GM19438 (cell line): ENCODE results near the gene TNFSF15.

Source experiments
- ATAC-seq: cut with Tn5 transposase; IDR thresholded peaks from one replicate; pipeline ENCODE4 v1.9.1; 2021; ENCODE audit warnings: low read depth; ENCODE audit not compliant: unreplicated experiment

The TNFSF15 gene

DNA sequence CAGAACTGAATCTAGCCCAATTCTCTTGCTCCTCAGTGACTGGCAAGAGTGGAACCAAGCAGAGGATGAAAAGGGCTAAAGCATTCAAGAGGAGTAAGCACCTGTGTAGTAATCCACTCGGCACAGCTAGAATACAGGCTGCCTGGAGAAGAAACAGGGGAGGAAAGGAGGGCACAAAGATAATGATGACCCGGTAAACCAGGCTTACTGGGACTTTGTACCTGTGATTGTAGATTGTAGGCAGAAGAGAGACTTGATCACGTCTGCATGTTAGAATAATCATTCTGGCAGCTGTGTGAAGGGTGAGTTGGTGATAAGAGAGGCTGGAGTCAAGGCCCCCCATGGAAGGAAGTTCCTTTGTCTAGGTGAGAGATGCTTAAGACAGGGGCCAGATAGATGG is 20.6 kb upstream of the TNFSF15 start:
- no peak for ATAC-seq

DNA sequence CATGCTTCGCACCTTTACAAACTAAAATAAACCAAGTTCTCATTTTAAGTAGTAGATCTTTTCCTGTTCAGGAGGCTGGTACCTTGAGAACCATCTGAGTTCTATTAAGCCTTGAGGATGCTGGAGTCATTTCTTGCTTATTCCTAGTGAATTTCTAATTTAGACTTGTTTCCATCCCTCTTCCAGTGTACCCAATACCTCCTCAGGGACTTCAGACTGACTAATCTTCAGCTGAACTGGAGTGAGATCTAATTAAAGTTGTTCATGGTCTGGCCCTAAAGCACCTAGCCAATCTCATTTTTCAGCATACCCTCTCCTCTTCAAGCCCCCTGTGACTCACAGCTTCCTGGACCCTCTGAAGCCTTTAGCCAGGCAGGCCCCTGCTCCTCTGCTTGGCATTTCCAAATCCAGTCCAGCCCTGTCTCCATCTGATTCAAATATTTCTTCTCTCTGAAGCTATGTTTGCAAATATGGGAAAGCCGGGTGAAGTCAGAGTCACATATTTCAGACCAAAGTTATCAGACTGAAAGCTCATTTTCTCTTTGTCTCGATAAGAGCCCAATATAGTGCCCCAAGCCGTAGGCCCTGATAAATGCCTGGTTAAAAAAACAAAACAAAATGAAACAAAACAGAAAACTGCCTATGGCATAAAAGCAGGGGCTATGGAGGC is 19.4 kb upstream of the TNFSF15 start:
- no peak for ATAC-seq

DNA sequence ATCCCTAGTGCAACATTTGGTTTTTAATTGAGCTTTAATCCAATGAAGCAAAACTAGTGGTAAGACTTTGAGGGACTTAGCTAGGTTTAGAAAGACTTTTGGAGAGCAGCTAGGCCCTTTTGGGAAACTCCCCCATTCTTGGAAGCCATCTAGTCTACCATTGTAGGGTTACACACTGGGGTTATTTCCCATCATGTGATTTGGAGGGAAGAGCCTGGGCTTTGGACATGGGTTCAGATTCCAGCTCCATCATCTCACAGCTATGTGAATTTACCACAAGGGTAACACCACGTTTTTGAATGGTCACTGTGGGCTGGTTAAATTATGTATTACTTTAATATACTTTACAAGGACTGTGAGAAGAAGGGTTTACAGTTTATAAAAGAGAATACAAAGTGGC is 18.3 kb upstream of the TNFSF15 start:
- no peak for ATAC-seq

GRCh38 chr9:114823441-114823840 is 17.6 kb upstream of the TNFSF15 start:
- ATAC-seq = no peak

DNA sequence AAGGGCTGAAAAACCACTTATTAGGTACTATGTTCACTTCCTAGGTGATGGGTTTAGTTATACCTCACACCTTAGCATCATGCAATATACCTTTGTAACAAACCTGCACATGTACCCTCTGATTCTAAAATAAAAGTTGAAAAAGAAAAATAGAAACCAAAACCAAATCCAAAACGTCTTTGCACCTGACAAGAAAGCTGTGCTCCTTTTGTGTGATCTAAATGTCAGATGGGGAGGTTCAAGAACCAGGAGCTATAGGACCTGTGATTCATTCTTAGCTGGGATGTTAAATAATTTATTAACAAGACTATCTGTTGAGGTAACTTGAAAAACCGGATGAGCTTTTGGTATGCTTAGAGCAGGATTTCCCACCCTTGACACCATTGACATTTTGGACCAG is 16.9 kb upstream of the TNFSF15 start:
- no peak for ATAC-seq

DNA sequence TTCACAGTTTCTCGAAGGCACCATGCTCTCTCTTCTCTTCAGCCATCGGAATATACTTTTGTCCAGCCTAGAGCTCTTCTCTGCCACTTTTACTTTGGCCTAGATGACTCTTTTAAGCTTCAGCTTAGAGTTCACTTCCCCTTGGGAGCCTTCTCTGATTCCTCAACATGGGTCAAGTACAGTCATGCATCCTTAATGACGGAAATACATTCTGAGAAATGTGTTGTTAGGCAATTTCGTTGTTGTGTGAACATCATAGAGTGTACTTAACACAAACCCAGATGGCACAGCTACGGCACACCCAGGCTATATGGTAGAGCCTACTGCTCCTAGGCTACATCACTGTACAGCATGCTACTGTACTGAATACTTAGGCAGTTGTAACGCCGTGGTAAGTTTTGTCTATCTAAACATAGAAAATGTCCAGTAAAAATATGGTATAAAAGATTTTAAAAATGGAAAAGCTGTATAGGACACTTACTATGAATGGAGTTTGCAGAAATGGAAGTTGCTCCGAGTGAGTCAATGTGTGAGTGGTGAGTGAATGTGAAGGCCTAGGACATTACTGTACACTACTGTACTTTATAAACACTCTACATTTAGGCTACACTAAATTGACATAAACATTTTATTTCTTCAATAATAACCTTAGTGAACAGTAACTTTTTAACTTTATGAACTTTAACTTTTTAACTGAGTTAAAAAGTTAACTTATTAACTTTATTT is 15.1 kb upstream of the TNFSF15 start:
- ATAC-seq = no peak

DNA sequence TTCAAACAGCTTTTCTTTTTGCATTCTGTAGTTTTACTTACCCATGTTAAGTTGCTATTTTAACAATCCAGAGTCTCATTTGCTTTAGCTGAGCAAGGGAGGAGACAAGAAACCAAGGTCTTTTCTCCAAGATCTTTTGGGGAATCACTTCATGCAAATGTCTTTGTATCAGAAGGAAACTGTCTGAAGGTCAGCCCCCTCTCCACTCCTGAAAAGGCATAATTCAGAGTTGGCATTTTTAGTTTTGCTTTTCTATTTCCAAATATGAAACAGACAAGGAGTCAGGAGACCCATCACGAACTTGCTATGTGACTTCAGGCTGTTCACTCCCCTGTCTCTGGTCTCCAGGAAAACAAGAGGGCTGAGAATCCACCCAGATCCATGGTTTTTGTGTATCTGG is 12.3 kb upstream of the TNFSF15 start:
- ATAC-seq = no peak

GRCh38 chr9:114813717-114814418 is 8.0 kb upstream of the TNFSF15 start:
- ATAC-seq = no peak

DNA sequence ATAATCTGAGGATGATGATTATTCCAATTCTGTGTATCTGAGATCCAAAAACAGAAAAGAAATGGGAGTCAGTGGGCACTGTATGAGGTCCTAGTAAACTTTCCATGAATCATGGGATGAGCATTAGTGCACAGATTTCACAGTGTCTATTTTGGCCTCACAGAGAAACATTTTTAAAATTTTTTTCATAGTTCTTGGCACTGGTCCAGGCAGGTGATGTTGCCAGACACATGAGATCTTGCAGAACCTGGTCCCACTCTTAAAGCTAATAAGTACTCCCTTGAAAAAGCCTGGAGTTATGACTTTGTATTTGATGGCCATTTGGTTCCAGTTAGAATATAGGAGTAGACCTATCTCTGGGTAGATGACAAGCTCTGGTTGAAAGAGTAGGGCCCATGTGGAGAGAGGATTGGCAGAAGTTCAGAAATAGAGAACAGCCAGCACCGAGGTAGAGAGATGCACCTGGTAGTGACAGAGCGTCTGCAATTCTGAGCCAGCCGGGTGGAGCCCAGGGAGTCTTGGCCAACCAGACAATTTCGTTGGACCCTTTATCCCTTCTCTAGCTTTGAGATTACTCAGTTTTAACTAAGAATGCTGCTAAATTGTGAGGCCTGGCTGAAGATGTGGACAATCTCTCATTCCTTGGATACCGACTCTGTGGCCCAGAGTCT is 6.3 kb upstream of the TNFSF15 start:
- ATAC-seq = no peak

DNA sequence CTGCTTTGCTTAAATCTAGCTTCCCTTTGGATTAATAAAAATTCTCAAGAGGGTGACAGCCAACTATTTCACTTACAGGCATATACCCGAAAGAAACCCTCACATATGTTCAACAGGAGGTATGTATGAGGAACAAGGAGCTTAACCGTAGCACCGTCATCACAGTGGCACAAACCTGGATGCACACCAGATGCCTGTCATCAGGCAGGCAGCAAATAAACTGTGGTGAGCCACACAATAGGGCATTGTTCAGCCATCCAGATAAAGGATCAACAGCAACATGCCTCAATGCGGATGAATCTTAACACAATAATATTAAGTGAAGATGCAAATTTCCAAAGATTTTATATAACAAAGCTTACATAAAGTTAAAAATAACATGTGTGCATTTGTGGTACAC is 5.5 kb upstream of the TNFSF15 start:
- no peak for ATAC-seq

DNA sequence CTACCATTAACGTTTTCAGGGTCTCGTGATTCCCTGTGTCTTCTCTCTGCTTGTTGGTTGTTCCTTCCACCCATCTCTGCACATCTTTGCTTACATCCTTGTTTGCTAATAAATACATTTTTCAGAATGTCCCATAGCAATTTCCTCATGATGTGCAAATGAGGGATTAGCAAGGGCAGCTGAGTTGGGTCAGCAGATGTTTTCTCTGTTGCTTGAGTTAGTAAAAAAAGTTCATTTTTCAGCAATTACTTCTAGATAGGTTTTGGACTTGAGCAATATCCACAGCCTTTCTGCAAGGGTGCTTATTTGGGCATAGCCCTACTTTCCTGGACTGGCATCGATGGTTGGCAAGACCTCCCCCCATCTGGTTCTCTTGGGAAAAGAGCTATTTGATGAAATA is 4.8 kb upstream of the TNFSF15 start:
- no peak for ATAC-seq

DNA sequence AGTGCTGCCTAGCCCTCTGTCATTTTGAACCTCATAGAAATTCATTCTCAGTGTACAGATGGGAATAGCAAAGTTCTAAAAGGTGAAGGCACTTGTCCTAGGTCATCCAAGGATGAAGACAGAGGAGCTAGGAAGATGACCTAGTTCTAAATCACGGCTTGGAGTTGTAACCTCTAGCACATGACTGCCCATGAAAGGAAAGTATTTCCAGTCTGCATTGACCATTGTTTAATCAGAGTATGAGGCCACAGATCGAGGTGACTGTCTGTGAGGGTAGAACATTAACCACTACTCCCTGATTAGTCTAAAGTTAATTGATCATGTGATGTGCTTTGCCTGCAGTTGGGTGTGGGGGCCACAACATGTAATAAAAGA is 674 bp upstream of the TNFSF15 start:
- peak; percentile 49 for ATAC-seq

GRCh38 chr9:114804505-114804904 is 1.3 kb downstream of the TNFSF15 start:
- no peak for ATAC-seq

GRCh38 chr9:114803479-114804265 is 2.2 kb downstream of the TNFSF15 start:
- no peak for ATAC-seq

GRCh38 chr9:114799925-114800324 is 5.9 kb downstream of the TNFSF15 start:
- no peak for ATAC-seq

DNA sequence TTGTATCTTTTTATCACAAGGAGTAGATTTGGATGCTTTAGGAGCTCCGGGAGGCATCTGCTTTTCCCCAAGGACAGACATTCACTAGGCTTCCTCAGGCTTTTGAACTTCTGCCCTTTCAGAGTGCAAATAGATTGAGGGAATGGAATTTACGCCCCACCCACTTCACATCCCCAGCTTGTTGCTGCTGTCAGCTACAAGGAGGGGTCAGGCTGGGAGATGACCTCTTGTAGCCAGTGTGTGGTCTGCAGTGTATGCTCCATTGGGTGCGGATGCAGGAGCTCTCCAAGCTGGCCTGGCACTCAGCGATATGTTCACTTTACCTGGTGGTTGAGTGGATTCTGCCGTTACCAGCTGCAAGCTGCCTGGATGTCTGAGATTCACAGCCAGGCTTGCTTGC is 6.4 kb downstream of the TNFSF15 start:
- no peak for ATAC-seq

DNA sequence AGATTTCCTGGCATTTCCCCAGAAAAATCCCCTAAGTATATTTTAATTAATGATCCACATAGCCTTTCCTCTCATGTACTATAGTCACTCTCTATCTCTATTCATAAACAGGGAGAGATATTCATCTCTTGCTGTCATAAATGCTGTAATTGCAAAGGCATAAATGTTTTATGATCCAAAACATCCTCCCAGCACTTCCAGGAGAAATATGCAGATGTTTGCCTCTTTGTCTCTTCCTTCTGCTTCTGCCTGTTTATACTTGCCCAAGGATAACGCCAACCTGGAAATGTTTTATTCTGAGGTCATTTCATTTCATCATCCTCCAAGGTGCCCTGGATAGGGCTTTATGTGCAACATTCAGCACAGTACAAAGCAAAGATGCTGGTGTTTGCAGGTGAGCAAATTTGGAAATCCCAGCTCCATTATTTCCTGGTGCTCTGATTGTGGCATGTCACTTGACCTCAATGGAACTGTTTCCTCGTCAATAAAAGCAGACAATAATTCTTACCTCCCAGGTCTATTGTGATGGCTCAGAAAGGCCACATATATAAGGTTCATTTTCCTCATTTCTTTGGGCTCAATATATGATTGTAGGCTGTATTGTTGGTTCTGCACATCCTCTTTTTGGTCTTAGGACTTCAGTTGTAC is 6.9 kb downstream of the TNFSF15 start:
- ATAC-seq = no peak

DNA sequence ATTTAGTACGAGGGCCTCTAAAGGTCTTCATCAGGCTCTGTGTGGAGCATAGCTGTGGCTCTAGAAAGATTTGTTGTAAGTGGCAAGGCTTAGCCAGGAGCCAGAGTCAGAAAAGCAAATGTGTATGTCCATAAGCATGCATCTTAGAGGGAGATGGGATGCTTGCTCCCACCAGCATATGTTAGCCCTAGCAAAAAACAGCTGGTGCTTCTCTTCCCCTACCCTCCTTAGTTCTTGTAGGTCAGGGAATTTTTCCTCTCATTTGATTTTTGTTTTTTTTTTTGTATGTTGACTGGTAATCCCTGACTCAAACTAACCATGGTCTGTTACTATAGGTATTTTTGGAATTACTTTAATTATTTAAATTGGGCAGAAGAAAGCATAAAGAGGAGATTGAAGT is 7.7 kb downstream of the TNFSF15 start:
- ATAC-seq = no peak

DNA sequence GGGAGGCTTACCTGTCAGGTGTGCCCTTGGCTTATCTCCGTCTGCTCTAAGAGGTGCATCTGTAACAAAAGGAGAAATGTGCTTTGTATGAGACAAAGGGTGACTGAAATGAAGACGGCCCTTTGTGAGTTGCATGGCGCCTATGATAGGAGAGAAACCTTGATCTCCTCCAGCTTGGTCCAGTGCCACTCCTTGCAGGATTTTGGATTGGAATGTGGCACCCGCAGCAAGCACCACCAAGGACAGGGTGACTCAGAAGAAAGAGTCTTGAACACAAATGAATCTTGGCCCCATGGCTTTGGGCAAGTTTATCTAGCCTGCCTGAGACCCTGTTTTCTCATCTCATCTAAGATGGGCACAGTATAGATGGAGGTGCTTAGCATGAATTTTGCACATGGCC is 13.4 kb downstream of the TNFSF15 start:
- no peak for ATAC-seq

DNA sequence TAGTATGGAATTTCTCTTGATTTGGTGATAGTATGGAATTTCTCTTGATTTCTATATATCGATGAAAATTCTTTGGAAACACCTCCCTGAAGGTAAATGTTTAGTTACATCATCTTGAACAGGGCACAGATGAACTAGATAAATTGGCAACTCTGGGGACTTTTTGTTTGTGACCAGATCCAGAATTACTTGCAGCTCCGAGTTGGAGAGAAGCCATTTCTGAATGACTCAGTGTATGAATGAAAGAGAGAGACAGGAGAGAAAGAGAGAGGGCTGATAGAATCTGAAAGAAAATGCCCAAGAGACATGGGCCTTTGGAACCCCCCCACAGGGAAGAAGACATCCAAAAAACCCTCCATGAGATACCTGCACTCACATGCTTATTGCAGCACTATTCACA is 14.1 kb downstream of the TNFSF15 start:
- ATAC-seq = no peak
